ENCODE results near the gene B3GNT5.

B3GNT5 gene

GRCh38 chr3:183230826-183231225, 22.2 kb upstream of the B3GNT5 start:
- no peak for DNase-seq (ENCODE audit: low spot score)

DNA sequence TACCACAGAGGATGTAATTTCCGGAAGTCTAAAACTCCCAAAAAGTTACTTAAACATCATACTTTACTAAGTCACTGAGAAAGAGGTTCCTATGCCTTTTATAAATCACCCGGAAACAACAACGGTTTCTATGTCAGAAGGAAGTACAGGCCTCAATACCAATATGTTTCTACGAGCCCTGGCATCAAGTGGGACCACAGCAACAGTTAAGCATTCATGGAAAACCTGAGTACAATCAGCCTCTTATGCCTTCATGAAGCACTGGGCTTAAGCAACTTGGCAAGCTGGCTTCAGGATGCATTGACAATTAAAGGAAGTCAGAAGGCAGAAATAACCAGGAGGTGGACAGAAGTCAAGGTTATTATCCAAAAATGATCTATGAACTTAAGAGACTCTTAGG, 19.1 kb upstream of the B3GNT5 start:
- DNase-seq (ENCODE audit: low spot score): no peak

DNA sequence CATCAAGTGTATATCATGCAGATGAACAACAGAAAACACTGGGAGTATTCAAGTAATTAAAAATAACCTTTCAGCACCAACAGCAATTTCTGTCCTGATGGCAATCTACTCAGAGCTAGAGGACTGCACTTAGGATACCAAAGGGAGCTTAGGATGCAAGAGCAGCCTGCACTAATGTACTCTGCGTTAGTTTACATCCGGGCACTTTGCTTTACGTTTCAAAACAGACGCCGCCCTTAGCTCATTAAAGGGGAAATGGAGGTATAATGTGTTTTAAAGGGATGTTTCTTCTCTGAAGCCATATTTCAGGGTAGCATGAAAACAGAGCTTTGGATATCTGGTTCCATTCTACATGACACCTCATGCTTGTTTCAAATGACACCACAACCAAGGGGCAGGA, 14.0 kb upstream of the B3GNT5 start:
- DNase-seq (ENCODE audit: low spot score): no peak

DNA sequence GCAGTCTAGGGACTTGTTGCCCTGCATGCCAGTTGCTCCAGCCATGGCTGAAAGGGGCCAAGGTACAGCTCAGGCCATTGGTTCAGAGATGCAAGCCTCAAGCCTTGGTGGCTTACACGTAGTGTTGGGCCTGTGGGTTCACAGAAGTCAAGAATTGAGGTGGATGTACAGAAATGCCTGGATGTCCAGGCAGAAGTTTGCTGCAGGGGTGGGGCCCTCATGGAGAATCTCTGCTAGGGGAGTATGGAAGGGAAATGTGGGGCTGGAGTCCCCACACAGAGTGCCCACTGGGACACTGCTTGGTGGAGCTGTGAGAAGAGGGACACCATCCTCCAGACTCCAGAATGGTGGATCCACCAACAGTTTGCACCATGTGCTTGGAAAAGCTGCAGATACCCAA, 10.6 kb upstream of the B3GNT5 start:
- DNase-seq (ENCODE audit: low spot score): no peak

DNA sequence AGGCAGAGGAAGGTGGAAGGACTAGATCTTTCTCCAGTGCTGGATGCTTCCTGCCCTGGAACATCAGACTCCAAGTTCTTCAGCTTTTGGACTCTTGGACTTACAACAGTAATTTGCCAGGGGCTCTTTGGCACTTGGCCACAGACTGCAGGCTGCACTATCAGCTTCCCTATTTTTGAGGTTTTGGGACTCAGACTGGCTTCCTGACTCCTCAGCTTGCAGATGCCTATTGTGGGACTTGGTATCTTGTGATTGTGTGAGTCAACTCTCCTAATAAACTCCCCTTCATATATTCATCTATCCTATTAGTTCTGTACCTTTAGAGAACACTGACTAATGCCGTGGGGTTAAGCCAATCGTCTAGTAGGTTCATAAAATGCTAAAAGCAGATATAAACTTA, 8.8 kb upstream of the B3GNT5 start:
- DNase-seq (ENCODE audit: low spot score): no peak

GRCh38 chr3:183244981-183245476, 8.0 kb upstream of the B3GNT5 start:
- peak; percentile 26 for DNase-seq (ENCODE audit: low spot score)

DNA sequence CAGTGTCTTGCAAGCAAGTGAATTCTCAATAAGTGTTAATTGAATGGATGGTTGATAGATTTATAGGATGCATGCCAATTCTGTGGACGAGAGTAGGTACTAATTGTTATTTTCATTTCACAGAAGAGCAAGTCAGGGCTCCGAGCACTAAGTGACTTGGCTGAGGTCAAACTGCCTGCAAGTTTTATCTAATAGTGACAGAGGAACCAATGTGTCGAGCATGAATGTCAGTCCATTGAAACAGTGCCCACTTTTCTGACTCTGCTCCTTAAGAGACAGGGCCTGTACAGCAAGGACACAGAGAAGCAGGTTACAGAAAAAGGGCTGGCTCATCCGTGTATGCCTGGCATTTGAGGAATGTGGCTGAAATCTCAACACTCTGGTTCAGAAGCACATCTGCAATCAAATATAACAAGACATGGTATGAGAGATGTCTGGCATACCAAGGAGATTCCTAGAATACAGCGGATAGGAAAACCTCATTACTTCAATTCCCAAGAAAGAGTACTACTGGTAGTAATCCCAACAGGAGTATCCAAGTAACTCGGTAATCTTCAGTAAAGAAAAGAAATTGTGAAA, 6.0 kb upstream of the B3GNT5 start:
- no peak for DNase-seq (ENCODE audit: low spot score)

DNA sequence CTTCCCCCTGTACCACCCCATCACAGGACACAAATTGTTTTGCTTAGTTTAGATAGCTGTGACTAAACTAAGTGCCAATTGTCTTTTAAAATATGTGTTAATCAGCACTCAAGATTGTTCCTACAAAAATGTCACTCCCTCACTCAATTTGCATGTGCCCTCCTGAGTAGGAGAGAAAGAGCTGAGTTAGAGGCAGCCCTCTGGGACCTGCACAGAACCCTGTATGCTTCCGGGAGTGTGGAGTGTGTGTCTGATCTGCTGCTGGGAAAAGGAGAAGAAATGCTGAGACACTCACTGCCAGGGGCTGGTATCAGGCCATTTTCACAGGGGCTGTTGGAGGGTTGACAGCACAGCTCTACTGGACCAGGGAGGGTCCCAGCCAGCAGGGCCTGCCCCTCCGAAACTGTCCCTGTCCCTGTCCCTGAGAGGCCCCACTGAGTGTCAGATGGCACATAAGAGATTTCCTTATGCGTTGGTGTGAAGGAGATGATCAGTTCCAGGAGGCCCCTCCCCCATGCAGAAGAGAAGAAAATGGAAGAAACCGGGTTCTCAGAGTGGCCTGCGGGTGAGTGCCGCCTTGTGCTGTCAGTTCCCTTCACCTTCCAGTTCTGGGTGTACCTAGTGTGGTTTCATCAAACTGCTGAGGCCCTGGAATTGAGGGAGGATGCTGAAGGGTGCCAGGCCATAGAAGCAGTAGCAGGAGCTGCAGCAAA, 3.9 kb upstream of the B3GNT5 start:
- no peak for DNase-seq (ENCODE audit: low spot score)

DNA sequence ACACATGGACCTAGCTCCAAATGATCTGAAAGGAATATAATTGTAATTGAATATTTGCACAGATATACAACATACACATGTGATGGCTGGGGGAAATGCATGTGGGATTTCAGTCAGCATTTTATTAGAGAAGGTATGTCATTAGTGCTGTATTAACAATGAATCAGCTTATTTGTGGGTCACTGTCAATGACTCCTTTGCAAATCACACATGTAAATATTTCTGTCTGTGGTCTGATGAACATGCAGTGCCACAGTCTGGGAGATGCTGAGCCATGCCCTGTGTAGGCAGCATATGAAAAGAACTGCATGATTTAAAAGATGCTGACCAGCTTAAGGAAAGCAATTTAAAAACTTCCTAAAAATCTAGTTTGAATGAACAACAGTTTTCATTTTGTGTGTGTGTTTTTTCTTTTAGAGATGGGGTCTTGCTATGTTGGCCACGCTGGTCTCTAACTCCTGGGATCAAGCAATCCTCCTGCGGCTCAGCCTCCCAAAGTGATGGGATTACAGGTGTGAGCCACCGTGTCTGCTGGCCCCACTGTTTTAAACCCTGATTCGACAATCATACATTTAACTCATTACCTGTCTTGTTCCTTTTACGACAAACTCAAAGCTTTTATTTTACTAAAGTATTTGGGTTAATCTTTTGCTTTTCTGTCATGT, 803 bp upstream of the B3GNT5 start:
- no peak for DNase-seq (ENCODE audit: low spot score)

- DNase-seq (ENCODE audit: low spot score): peak; percentile 50
Observed at GRCh38 chr3:183253528-183254486, 754 bp downstream of the B3GNT5 start.

- no peak for DNase-seq (ENCODE audit: low spot score)
Observed at GRCh38 chr3:183254487-183255347, 1.7 kb downstream of the B3GNT5 start.

GRCh38 chr3:183255348-183255730, 2.3 kb downstream of the B3GNT5 start:
- no peak for DNase-seq (ENCODE audit: low spot score)

DNA sequence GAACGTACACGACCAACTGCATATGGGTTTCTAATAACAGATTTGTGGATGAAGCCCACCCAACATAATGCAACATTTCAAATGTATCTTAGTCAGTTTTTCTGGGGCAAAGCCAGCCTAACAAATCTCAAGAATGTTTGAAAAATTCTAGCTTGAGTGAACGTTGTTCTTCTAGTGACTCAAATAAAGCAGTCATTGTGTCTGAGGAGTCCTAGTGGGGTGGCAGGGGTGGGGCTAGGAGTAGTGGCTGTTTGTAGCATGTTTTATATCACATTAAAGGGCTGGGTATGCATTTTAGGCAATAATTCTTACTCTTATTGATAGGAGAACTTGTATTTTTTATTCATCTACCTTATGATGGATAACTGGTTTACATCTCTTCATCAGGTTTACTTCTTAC, 6.0 kb downstream of the B3GNT5 start:
- no peak for DNase-seq (ENCODE audit: low spot score)

DNA sequence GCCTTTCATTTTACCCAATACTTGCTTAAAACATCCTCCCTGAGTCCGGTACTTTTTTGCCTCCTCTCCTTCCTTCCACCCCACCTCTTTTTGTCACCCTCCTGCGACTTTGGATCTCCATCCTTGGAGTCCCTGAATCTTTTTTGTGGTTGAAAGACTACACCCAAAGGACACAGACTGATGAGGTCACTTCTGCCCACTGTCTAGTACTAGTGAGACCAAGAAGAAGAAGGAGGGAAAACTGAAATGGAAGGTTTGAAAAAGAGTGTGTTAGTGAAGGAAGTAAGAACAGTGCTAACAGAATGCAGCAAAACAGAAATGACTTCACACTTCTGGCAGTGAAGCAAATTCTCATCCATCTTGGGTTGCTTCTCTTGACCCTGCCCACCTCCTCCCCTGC, 6.6 kb downstream of the B3GNT5 start:
- no peak for DNase-seq (ENCODE audit: low spot score)

GRCh38 chr3:183260167-183260904, 7.3 kb downstream of the B3GNT5 start:
- no peak for DNase-seq (ENCODE audit: low spot score)

DNA sequence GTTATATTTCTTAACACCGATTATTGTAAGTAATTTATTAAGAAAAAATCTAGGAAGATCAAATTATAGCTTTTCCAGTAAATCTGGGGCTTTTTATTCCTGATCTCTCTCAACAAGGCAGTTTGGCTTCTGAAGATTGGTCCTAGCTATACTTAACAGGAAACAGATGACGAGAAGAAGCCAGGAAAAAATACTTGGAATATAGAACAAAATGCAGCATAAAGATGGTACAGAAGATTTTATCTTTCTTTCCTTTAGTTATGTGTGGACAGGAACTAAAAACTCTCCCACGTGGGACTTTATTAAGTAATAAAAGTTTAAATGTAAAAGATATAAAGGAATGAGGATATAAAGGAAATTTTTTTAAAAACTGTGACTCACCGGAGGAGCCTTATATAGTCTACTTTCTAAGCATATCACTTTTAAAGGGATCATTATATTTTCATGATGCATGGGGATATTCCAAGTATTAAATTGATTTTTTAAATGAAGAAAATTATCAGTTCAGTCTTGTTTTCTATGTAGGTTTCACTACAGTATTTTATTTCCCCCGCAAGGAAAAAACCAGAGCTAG, 8.2 kb downstream of the B3GNT5 start:
- no peak for DNase-seq (ENCODE audit: low spot score)

DNA sequence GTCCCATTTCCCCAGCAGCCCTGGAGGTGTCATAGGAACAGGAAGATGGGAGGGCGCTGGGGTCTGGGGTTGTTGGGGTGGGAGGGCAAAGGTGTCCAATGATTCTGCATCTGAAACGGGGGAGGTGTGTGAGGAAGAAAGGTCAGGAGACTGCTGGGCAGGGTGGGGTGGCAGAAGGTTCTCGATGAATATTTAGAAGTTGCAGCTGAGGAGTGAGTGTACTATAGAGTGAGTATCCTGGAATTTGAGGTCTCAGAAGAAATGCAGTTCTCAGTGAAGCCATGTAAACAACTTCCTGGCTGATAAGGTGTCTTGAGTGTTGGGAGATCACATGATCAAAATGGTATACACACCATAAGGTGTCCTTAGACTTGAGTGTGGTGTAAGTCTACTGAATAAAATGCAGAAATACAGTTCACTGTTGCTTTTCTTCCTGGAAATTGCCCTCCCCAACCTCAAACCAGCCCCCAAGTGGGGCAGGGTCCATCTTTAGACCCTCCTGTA, 9.9 kb downstream of the B3GNT5 start:
- DNase-seq (ENCODE audit: low spot score): no peak

GRCh38 chr3:183264268-183264667, 11.2 kb downstream of the B3GNT5 start:
- no peak for DNase-seq (ENCODE audit: low spot score)

GRCh38 chr3:183265157-183265642, 12.1 kb downstream of the B3GNT5 start:
- DNase-seq (ENCODE audit: low spot score): no peak

Data from HuH-7 (cell line).